Activated CD8-positive, alpha-beta memory T cell treated with anti-CD3 and anti-CD28 coated beads, Interleukin-2, amount 50 U/mL, for 24 hours (primary cell): ENCODE measurements around the gene SERPINA3.

ENCODE experiments used
- DNase-seq: peaks from one replicate; pipeline ENCODE4 v3.0.0-alpha.2; 2020; ENCODE audit errors: extremely low read depth

The SERPINA3 gene

DNA sequence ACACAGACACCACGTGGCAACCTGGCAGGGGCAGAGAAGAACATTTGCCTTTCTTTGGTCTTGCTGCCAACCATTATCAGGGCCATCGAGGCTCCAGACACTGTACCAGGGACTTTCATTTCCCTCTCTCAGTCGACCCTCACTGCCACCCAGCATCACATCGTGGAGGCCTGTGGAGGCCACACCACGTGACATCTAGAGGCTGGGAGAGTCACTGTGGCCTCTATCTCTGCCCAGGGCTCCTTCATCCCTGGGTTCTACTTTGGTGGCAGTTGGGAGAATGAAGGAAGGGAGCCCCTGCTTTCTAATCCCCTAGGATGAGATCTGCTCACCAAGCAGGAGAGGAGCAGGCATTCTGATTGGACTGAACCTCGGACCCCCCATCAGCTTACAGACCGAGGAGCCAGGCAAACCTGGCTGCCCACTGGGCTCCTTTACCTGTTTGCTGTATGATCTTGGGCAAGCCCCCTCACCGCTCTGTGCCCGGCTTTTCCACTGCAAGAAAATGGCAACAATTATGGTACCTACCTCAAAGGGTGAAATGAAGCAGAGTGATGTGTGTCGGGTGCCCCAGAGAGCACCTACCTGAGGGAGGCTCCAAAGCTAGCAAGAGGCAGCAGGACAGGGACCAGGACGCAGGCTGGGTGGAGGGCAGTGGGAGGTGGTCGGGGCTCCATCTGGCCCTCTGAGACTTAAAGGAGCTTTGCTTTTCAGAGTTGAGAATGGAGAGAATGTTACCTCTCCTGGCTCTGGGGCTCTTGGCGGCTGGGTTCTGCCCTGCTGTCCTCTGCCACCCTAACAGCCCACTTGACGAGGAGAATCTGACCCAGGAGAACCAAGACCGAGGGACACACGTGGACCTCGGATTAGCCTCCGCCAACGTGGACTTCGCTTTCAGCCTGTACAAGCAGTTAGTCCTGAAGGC lies 1.8 kb downstream of the SERPINA3 start:
- no peak for DNase-seq

DNA sequence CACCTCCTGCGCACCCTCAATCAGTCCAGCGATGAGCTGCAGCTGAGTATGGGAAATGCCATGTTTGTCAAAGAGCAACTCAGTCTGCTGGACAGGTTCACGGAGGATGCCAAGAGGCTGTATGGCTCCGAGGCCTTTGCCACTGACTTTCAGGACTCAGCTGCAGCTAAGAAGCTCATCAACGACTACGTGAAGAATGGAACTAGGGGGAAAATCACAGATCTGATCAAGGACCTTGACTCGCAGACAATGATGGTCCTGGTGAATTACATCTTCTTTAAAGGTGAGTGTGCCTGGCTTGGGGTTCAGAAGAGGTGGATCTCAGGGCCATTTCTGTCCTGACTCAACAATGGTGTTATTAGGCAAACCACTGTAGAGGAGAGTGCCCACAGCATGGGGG lies 2.6 kb downstream of the SERPINA3 start:
- DNase-seq, result no peak

DNA sequence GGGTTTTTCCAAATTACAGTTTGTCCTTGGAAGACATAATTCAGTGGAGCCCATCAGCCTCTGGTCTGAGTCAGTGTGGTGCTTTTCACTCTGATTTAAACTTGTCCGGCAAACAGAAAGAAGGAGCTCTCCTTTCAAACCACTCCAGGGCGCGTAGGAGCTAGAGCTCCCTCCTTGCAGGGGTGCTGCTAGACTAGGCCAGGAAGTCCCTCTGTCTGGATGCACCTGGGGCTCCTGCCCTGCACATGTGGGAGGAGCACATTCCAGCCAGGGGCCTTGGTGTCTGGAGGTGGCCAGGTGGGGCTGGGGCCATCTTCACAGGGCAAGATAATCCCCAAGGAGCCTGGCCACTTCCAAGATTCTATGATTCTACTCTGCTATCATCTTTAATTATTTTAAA lies 3.1 kb downstream of the SERPINA3 start:
- no peak for DNase-seq

DNA sequence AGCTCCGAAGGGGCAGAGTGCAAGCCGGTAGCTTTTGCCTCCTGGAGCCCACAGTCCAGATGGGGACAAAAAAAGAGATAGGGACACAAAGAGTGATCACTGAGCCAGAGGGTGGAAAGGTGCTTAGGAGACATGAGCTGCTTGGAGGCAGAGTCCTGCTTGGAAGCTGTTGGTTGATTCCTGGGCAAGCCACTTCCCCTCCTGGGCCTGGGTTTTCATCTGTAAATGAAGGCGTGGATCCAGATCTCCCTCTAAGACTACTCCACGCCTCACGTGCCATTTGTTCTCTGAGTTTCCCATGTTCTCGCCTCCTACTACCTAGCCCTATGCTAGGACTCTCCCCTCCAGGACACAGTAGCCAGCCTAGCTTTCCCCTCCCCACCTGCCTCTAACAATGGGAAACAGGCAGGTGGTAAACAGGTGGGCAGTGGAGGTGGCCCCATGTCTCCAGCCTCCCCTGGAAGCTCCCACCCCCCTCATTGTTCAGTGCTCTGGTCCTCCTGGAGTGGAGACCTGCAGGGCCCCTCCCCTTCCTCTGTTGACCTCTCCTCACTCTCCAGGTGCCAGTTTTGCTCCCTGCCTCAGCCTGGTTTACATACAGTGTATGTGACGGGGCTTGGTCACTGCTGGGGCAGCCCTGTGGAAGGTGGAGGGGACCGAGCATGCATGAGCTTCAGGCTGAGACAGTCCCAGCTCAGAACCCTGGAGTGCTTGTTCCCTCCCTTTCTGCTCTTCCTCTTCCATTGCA lies 3.8 kb downstream of the SERPINA3 start:
- DNase-seq, result no peak

DNA sequence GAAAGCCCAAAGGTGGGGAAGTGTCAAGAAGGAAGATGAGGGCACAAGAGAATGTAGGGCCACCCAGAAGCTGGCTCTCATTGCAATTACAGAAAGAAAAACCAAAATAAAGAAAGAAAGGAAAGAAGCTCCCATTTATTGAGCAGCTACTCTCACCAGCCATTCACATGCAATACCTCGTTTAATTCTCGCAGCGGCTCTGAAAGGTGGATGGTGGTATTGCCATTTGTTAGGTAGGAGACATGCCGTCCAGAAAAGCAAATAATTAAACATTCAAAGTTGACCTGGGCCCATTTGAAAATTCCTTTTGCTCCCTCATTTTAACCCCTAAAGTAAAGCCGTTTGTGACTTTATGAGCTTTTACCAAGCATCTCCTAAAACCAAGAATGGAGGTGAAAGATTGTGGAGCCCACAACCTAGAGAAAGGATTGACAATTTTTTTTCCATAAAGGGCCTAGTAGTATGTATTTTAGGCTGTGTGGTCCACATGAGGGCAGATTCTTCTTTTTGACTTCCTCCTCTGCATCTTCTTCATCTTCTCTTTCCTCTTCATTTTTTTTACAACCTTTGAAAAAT lies 5.3 kb downstream of the SERPINA3 start:
- no peak for DNase-seq

DNA sequence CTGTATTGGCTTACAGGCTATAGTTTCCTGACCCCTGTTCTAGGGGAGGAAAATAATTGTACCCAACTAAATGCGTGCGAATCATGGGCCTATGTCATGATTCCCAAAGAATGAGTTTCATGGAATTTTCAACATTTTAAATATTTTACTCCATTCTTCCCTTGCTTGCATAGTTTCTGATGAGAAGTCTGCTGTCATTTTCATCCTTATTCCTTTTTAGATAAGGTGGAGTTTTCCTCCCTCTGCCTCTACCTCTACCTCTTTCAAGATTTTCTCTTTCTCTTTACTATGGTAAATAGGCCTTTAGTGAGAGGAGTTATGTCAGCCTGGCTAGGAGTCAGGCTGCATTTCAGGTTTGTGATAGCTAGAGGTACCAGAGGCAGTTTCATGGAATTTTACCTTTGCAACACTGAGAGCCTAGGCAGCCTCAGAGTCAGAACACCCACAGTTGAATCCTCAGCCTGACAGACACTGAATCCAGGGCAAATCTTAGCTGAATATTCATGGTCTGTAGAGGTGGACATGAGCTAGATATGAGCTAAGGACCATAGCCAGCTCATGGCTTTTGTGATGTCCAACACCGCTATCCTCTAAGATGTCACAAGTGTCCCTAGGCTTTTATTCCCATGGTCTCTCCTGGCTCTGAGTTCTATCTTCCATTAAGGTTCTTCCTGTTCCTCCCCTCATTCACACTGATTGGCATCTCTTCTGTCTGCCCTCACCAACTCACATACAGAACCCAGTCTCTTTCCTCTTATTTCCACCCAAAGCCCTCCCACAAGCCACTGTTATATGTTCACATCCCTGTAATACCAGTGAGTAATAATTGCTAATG lies 6.0 kb downstream of the SERPINA3 start:
- DNase-seq, result no peak

DNA sequence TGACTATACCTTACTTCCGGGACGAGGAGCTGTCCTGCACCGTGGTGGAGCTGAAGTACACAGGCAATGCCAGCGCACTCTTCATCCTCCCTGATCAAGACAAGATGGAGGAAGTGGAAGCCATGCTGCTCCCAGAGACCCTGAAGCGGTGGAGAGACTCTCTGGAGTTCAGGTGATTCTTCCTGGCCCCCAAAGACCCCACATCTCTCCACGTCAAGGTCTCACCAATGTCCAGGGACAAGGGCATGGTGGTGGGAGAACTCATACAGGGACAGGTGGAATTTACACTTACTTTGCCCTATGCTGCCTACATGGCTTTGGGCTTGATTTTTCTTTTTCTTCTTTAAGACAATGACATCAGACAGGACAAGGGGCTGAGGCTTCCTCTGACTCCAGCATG lies 7.1 kb downstream of the SERPINA3 start:
- no peak for DNase-seq

DNA sequence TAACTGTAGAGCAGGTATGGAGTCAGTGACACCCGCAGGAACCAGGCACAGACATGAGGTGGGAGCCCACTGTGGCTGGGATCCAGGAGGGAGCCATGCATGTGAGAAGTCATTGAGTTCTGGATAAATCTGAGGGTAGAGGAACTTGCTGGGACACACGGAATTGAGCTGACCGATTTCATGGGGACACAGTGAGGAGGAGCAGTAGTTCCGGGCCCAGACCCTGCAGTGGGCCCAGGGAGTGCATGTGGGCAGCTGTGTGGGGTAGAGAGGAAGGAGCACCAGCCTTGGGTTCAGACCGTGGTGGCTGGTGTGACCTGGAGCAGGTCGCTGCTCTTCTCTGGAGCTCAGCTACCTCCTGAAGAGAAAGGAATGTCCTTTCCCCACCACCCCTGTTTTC lies 8.4 kb downstream of the SERPINA3 start:
- no peak for DNase-seq

DNA sequence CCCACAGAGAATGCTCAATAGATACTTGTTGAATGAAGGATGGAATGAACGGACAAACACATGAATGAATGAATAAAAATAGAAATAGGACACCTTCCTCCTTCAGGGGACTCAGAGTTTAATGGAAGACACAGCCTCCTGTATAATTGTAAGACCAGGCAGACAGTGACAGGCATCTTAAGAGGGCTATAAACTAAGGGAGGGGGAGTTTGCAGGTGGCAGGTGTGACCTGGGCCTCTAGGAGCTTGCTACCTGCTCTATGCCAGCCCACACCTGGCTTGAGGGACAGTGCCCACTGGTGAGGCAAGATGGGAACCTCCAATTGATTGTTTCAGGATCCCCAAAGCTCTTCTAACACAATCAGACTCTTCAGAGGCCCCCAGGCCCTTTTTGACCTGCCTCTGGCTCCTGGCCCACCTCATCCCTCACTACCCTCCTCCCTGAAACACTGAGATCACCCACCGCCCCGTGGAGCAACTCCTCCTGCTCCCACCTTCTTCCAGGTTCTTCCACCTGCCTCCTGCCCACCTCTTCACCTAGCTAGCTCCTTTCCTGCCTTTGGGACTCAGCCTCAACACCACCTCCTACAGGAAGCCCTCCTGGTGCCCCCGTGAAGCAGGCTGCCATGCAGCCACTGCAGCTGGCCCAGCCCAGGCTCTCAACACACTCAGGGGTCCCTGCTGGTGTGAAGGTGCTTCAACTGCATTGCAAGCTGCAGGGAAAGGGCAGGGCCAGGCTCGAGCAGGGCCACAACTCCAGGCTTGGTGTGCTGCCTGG lies 9.4 kb downstream of the SERPINA3 start:
- no peak for DNase-seq

DNA sequence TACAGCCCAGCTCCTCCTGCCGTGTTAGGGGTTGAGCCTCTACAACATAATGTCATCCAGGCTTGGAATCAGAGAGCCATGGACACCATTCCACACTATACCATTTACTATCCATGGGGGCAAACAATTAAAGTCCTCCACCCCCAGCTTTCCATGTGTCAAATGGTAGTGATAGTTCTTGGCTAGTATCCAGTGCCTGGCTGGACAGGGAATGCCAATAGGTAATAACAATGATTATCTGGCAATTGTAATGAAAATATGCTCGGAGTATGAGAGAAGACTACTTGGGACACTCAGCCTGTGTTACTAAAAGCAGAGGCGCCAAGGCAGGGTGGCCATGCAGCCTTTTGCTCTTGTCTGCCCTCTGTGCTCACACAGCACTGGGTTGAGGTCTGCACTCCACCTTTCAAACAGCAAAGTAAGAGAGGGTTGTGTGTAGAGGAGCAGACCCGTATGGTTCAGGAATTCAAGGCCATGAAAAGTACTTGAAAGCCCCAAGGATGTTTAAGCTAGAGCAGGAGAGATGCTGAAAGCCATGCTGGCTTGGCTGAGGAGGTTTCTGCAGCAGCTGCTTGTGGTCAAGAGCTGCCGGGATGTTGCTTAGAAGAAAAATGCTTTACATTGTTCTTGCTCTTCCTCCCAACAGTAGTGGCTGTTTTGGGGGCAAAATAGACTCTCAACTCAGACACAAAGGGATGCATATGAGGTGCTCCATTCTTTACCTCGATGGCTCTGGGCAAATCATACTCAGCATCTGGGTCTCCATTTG lies 10.6 kb downstream of the SERPINA3 start:
- no peak for DNase-seq

DNA sequence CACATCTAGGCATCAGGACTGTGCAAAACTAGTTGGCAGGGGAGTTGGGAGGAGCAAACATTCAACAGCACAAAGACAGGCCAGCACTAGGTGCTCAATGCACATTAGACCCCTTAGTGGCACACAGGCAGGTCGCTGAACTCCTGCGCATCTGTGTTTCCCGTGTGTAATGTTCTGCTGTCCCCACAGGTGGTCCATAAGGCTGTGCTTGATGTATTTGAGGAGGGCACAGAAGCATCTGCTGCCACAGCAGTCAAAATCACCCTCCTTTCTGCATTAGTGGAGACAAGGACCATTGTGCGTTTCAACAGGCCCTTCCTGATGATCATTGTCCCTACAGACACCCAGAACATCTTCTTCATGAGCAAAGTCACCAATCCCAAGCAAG lies 11.2 kb downstream of the SERPINA3 start:
- no peak for DNase-seq

DNA sequence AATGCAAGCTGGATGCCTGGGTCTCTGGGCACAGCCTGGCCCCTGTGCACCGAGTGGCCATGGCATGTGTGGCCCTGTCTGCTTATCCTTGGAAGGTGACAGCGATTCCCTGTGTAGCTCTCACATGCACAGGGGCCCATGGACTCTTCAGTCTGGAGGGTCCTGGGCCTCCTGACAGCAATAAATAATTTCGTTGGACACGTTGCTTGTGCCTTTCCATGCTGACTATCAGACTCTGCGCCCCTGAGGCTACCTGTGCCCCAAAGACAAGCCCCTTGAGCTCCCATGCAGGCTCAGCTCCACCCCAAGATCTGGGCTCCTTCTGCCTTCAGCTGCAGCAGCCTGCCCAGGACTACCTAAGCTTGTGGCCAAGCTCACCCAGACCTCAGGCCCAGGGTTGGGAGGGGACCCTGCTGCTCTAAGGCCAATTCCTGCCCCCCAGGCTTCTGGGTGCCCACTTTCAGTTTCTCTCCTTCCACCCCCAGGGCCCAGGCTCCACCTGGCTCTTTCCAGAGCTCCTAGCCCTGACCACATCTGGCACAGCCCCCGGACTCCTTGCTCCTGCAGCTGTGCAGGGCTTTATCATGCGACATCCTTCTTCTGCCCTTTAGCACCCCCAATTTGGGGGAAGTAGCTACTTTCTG lies 11.8 kb downstream of the SERPINA3 start:
- DNase-seq, result no peak

DNA sequence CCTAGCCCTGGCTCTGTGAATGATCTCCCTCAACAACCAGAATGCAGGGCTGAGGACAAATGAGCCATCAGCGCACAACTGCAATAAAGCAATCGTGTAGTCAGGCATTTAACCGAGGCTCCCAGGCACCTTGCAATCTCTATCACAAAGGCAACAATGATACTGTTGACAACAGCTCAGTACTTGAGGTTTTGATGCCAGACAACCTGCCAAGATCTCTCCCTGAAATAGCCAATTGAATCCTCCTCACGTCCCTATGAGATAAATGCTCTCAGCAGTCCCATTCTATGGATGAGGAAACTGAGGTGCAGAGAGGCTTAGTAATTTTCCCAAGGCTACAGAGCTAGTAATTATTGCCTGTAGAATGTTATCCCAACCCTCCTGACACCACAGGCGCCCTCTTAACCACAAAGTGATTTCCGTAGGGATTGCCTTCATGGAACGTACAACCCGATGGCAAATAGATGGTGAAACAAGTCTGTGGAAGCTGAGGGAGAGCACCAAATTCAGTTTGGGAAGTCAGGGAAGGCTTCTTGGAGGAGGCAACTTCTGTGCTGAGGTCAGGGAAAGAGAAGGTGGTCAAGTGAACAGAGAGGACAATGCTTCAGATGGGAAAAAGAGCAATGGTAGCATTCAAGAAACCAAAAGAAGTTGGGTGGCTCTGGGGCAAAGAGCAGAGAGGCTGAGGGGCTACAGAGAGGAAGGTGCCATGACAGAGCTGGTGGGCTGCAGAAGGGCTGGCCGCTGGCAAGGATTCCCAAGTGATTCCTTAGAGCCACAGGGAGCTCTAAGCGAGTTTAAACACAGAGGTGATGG lies 12.6 kb downstream of the SERPINA3 start:
- no peak for DNase-seq

DNA sequence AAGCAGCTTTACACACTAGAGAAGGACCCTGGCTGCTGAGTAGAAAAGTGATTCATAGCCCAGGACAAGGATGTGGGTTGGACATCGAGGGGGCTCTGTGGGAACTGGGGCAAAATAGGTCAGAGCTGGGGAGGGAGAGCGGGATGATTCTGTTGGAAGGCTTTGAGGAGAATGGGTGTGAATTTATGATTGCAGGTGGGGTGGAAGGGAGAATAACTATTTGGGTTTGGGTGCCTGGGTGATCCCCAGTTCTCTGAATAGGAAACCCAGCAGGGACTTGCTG lies 13.1 kb downstream of the SERPINA3 start:
- DNase-seq, result no peak

DNA sequence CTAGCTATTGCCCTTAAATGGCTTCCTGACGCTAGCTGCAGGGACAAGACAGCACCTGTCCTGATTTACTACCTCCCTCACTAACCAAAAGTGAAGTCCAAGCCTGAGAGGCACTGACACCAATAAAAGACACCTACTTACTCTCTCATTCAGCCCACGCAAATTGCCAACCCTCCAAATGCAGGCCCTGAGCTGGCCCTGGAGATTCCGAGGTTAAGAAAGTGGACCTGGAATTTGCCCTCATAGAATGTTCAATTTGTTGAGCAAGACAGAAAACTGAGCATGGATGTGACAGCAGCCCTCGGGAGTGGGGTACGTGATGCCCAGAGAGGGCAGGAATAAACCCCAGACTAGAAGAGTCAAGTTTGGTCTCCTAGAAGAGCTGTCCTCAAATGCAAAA lies 16.4 kb downstream of the SERPINA3 start:
- DNase-seq, result no peak

DNA sequence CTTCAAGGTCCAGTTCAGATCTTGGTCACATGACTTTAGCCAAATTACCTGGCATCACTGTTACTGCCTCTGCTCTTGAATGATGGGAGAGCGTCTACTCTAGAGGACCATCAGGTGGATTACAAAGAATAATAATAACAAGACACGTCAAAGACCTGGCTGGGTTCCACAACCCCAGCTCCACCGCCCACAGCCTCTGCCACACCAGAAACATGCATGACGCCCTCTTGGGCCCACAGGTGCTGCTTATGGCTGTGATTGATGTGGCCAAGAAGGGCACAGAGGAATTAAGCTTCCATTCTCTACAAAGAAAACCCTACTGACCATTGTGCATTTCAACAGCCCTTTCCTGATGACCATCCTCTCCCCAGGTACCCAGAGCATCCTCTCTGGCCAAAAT lies 18.2 kb downstream of the SERPINA3 start:
- DNase-seq, result no peak

DNA sequence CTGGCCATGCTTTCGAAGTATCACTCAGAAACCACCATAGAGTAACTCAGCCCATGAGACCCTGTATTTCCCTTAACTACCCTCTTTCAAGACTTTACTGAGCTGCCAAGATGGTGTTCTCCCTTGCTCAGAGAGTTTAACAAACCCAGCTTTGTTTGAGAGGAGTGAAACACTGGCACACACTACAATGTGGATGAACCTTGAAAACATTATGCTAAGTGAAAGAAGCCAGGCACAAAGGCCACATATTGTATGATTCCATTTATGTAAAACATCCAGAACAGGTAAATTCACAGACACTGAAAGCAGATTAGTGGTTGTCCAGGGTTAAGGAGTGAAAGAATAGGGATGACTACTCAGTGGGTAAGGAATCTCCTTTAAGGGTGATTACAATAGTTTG lies 18.9 kb downstream of the SERPINA3 start:
- no peak for DNase-seq

DNA sequence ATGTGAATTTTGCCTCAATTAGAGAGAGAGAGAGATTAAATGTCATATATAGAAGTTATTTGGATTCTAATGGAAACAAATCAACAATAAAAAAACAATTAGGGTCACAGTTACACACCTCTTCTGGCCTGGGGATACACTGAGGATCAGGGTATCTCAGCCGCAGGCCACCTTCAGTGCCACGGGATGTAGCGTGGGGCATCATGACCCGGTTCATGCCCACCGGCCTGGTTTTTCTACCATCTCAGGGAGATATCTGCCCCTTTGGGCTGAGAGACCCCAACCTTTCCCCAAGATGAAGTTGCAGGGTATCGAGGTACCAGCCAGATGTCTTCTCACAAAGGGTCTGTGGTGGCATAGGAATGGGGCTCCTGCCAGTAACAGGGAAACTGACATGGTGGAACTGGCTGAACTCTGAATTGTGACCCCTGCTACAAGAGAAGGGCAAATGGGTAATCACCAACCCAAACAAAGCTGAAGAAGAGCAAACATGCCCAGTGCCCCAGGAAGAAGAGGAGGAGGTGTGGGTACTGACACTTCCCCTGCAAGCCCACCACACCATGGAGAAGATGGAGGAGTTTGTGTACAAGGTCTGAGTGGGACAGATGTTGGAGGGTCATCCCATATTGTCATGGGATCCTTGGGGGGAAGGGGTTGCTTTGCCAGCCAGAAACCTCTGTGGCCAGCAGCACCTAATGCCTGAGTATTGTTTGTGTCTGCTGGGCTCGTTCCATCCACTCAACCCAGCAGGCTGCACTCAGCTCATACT lies 19.5 kb downstream of the SERPINA3 start:
- DNase-seq, result no peak

DNA sequence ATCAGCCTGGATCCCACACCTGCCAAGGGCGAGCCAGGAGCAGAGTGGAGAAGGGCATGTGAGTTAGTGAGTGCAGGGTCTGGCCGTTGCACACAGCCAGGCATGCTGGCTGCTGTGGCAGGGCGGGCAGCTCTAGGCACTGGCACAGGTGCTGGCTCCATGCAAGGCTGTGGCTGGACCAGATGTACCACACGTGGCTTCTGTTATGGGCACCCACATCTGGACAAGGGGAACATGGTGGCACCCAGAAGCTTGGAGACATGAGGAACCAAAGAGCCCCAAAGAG lies 20.1 kb downstream of the SERPINA3 start:
- DNase-seq, result no peak
